Vagina (tissue), 2 donors: ENCODE results near the gene CD40.

Experiments used
- CTCF ChIP-seq, 3 experiments: fragments of 450-650 bp in 2 of 3; fragments of 200-600 bp in 1 of 3; sonication (generic) in 1 of 3; IDR thresholded peaks; one replicate each; pipeline ENCODE4 v1.5.1; 2017 to 2019; ENCODE audit warnings: antibody characterized with exemption in 3 of 3, mild to moderate bottlenecking in 2 of 3, moderate library complexity in 2 of 3
- POLR2A ChIP-seq, 2 donors: fragments of 450-650 bp; IDR thresholded peaks; one replicate each; pipeline ENCODE4 v1.6.1; 2017; ENCODE audit warnings: antibody characterized with exemption in 2 of 2, mild to moderate bottlenecking in 2 of 2, moderate library complexity in 2 of 2

DNA sequence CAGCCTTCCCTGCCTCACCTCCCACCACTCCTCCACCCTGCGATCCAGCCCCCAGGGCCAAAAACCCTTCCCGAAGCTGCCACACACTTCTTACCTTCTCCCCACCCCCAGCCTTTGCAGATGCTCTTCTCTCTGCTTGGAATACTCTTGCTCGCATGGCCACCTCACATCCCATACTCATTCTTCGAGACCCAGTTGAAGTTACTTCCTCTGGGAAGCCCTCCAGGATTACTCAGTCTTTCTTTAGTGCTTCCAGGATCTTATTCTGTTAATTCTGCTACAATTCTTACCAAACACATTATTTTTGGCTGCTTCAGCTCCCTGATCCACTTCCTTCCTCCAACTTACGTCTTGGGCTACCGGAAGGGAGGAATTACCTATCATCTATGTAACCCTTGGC lies 54.3 kb downstream of the CD40 start:
- no peak for TF ChIP-seq POLR2A (IDR thresholded peaks at IDR 0.05)
- no peak for TF ChIP-seq CTCF (IDR thresholded peaks at IDR 0.05)
